Activated CD4-positive, alpha-beta T cell treated with anti-CD3 and anti-CD28 coated beads for 4 hours (primary cell): ENCODE data around the gene LACRT.

Experiments
- DNase-seq, 2 donors: peaks; one replicate each; pipeline ENCODE4 v3.0.0-alpha.2; 2020

The LACRT gene

DNA sequence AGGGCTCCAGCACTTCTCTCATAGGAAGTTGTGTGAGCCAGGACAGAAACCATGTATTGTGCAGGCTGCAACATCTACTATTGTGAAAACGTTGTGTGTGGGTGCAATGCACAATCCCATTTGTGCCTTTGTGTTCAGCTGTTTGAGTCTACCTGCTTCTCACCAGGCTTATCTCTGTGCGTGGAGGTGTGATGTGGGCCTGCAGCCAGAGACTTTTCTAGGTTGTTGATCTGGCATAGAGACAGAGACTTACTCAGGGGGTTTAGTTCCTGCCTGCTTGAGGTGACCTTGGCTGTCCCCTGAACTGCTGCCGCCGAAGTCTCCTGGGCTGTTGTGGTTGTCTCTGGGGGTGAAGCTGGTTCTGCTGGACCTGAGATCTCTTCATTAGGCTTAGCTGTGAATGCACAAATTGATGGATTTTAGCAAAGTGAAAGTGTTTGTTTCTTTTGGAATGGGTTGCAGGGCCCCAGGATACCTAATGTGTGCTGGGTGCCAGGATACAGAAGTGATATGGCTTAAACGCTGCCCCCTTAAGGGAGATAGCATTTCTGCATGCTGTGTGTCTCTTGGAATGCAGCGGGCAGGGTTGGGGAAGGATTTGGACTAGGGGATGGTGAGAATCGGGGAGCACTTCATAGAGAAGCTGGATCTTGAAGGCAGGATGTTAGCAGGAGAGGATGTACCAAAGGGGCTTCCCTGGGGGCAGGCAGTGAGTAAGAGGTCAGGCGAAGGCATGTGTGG is 2.5 kb downstream of the LACRT start:
- DNase-seq: no peak

GRCh38 chr12:54631551-54631950 is 3.1 kb downstream of the LACRT start:
- DNase-seq: no peak

- no peak for DNase-seq
Observed at GRCh38 chr12:54629925-54630324, 4.8 kb downstream of the LACRT start.

GRCh38 chr12:54628186-54628846 is 6.4 kb downstream of the LACRT start:
- DNase-seq: no peak

DNA sequence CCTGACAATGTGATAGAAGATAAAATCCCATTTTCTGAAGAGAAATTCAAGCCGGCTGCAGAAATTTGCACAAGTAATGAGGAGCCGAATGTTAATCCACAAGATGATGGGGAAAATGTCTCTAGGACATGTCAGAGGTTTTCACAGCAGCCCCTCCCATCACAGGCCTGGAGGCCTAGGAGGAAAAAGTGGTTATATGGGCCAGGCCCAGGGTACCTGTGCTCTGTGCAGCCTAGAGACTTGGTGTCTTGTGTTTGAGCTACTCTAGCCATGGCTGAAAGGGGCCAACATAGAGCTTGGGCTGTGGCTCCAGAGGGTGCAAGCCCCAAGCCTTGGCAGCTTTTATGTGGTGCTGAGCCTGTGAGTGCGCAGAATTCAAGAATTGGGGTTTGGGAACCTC is 7.4 kb downstream of the LACRT start:
- DNase-seq: no peak

DNA sequence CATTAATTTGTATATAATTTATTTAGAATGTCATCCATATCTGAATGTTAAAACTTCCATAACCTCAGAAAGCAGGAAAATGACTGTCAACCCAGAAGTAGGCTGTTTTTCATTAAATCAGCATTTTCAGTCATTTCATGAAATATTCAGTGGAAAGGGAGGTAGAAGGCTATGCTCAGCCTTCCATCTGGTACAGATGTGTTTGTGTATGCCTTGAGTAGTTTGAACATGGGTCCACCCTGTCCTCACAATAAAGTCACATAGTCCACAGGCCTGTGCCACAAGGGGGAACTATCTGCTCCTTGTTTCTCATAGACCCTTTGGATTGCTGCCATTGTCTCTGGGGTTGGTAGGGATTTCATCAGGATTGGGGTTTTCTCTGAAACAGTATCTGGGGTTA is 9.1 kb downstream of the LACRT start:
- no peak for DNase-seq

DNA sequence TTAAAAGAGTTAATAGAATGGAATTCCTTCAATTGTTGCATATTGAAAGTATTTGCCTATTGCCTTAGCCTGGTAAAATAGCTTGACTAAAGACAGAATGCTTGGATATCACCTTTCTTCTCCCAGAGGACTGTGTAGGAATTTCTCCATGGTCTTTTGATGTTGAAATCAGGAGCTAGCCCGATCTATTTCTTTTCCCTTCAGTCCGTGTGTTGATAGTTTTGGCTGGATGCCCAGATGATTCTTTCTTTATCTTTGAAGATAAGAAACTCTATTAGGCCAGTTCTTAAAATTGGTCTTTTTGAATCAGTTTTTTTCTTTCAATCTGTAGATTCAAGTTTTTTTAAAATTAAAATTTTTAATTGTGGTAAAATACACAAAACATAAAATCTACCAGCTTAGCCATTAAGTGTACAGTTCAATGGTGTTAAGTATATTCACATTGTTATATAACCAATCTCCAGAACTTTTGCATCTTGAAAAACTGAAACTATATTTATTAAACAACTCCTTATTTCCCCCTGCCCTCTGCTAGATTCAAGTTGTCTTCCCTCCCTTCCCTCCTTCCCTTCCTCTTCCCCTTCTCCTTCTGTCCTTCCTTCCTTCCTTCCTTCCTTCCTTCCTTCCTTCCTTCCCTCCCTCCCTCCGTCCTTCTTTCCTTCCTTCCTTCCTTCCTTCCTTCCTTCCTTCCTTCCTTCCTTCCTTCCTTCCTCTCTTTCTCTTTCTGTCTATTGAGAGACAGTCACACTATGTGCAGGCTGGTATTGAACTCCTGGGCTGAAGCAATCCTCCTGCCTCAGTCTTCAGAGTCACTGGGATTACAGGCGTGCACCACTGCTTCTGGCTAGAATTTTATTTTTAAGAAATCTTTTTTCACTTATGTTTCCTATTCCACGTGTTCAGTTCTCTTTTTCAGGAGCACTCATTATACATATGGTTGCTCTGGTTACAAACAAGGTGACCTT is 10.1 kb downstream of the LACRT start:
- no peak for DNase-seq

DNA sequence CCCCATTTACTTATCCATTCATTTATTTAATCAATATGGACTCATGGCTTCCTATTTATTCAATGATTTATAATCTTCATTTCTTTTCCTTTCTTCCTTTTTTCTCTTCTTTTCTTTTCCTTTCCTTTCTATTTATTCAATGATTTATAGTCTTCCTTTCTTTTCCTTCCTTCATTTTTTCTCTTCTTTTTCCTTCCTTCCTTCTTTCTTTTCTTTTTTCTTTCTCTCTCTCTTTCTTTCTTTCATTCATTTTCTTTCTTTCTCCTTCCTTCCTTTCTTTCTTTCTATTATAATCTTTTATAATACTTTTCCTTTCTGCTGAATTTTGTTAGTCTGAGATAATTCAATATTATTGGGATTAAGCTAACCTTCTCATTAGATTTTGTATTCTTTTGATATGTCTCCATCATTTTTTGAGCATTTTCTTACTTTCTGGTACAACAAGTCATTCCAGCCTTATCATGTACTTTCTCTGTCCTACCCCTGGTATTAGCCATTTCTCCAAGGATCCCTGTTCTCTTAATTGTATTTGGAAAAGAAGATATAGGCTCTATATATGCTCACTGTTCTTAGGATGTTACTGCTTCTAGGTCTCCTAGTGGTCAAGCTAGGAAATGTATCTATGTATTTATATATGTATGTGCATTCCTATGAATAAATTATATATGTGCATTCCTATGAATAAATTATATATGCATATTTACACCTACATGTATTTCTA is 12.1 kb downstream of the LACRT start:
- no peak for DNase-seq

GRCh38 chr12:54616933-54617680 is 17.6 kb downstream of the LACRT start:
- no peak for DNase-seq

GRCh38 chr12:54612225-54612750 is 22.4 kb downstream of the LACRT start:
- DNase-seq: no peak

DNA sequence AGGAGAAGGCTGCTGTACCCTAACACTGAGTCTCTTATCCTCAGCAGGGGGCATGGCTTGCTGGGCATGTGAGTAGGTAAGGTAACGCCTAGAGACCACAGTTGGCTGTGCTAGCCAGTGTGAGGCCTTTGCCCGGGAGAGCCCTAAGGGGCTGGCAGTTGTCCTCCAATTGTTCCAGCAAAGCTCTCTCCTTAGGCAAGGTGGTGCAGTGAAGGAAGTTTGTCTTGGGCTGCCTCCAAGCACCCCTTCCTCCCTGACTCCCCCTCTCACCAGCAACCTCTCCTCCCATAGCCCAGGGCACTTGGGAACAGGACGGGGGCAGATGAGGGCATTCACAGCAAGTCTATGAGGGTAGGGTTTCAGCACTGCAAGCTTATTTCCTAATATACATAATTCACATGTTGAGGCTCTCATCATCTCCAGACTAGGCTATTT is 23.0 kb downstream of the LACRT start:
- no peak for DNase-seq

DNA sequence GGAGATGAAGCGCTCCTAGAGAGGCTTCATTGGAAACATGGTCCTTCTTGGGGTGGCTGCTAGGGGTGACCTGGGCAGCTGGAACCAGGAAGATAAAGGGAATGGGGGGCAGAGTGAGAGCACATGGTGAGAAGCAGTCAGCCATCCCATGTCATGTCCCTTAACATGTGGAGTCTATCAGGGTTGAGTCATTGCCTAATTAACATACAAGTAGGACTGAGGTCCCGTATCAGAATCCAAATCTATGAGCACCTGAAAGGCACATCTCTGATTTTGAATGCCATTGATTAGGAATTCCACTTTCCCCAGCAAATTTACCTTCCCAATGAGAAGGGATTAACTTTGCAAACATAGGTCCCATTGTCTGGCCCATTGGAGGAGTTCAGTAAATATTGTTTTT is 25.9 kb downstream of the LACRT start:
- DNase-seq: no peak

DNA sequence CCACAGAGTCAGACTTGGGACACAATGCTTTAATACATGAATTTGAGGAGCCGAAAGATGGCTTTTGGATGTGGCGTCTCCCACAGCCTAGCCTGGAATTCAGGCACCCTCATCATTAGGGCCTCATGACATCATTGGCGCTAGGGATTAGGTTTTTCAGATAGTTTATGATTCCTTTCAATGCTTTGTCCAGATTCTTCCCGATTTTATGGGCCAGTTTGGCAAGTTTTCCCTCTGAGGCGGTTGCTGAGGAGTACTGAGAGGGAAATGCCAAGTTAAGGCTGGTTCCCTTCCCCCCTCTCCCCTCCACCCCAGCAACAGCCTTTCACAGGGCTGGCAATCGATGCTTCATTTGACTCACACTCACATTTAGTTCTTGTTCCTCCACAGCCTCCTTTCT is 26.5 kb downstream of the LACRT start:
- no peak for DNase-seq

GRCh38 chr12:54606556-54606955 is 28.1 kb downstream of the LACRT start:
- no peak for DNase-seq

DNA sequence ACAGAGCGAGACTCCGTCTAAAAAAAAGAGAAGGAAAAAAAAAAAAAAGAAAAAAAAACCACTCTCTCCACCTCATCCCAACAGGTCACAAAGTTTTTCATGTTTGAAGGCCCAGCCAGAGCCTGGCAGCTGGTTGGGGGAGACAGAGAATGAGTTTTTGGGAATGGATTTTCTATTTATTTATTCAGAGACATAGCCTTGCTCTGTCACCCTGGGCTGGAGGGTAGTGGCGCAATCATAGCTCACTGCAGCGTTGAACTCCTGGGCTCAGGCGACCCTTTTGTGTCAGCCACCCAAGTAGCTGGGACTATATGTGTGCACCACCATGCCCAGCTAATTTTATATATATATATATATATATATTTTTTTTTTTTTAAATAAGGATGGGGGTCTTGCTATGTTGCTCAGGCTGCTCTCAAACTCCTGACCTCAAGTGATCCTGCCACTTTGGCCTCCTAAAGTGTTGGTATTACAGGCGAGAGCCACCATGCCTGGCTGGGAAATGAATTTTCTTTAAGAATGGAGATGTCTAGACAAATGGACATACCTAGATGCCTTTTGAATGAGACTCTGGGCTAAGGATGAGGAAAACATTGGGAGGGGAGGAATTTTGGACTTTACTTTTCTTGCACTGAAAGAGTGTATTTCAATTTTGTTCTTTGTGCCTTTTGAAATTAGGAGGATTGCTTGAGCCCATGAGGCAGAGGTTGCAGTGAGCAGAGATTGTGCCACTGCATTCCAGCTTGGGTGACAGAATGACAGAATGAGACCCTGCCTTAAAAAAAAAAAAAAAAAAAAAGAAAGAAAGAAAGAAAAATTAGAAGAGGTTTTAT is 29.3 kb downstream of the LACRT start:
- no peak for DNase-seq

GRCh38 chr12:54604436-54604835 is 30.3 kb downstream of the LACRT start:
- no peak for DNase-seq

GRCh38 chr12:54603872-54604271 is 30.8 kb downstream of the LACRT start:
- DNase-seq: no peak

DNA sequence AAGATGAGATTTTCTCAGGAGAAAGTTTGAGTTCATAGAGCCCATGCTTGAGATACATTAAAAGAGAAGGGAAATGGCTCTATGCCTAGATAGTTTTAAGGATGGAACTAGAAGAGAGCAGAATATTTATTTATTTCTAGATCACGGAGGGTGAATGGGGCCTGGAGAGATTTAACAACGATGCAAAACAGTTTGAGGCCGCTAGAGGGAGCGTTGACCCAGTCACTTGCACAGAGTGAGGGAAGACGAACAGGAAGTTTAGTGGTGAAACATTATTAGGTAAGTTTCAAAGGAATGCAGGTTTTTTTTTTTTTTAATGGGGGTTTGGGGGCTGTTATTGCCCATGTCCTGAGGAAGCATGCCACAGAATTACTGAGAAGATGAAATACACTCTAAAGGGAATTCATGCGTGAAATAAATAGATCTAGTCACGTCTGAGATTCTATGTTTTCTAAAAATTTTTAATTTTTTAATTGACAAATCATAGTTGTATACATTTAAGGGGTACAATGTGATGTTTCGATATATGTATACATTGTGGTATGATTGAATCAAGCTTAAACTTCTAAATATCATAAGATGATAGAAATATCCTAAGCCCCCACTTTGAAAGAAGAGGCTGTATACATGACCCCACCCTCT is 31.4 kb downstream of the LACRT start:
- peak; percentile 49 to 63 for DNase-seq

GRCh38 chr12:54602661-54603060 is 32.0 kb downstream of the LACRT start:
- DNase-seq: no peak

- no peak for DNase-seq
Observed at GRCh38 chr12:54601841-54602240, 32.9 kb downstream of the LACRT start.
